ENCODE results near the gene EVC.
"Not testable (repeated sequence)": the region's sequence is repeated elsewhere in the genome, so short reads cannot be mapped to it uniquely, and the experiment has no call there.

Gene EVC

GRCh38 chr4:5709207-5709575, 1.8 kb upstream of the EVC start:
- peak; percentile 16 for DNase-seq

- DNase-seq, result no peak
Observed at GRCh38 chr4:5710065-5710960, 688 bp upstream of the EVC start.

- DNase-seq, result no peak
Observed at GRCh38 chr4:5711479-5712184, 631 bp downstream of the EVC start.

- DNase-seq, result no peak
Observed at GRCh38 chr4:5712517-5712916, 1.5 kb downstream of the EVC start.

- DNase-seq, result no peak
Observed at GRCh38 chr4:5712931-5713330, 1.9 kb downstream of the EVC start.

- DNase-seq, result no peak
Observed at GRCh38 chr4:5713861-5714260, 2.9 kb downstream of the EVC start.

- DNase-seq, result no peak
Observed at GRCh38 chr4:5715357-5715756, 4.4 kb downstream of the EVC start.

GRCh38 chr4:5716391-5716790, 5.4 kb downstream of the EVC start:
- no peak for DNase-seq

- DNase-seq, result no peak
Observed at GRCh38 chr4:5717449-5718158, 6.6 kb downstream of the EVC start.

- DNase-seq, result no peak
Observed at GRCh38 chr4:5718411-5718810, 7.4 kb downstream of the EVC start.

- DNase-seq, result no peak
Observed at GRCh38 chr4:5719350-5720055, 8.5 kb downstream of the EVC start.

- DNase-seq, result no peak
Observed at GRCh38 chr4:5720157-5720850, 9.3 kb downstream of the EVC start.

- DNase-seq, result no peak
Observed at GRCh38 chr4:5720980-5721379, 10.0 kb downstream of the EVC start.

- no peak for DNase-seq
Observed at GRCh38 chr4:5721923-5722322, 10.9 kb downstream of the EVC start.

GRCh38 chr4:5722328-5722727, 11.3 kb downstream of the EVC start:
- DNase-seq, result no peak

- DNase-seq, result no peak
Observed at GRCh38 chr4:5724377-5724776, 13.4 kb downstream of the EVC start.

- DNase-seq, result not testable (repeated sequence)
Observed at GRCh38 chr4:5728412-5728811, 17.4 kb downstream of the EVC start.

GRCh38 chr4:5730436-5730835, 19.4 kb downstream of the EVC start:
- DNase-seq, result no peak

- no peak for DNase-seq
Observed at GRCh38 chr4:5730993-5731990, 20.3 kb downstream of the EVC start.

GRCh38 chr4:5732158-5732557, 21.2 kb downstream of the EVC start:
- no peak for DNase-seq

GRCh38 chr4:5734853-5735252, 23.9 kb downstream of the EVC start:
- DNase-seq, result no peak

All from NCI-H1092 treated with DMSO at 0.1 percent for 48 hours (cell line).